Measurements from ENCODE around the gene C19orf38.

The C19orf38 gene

DNA sequence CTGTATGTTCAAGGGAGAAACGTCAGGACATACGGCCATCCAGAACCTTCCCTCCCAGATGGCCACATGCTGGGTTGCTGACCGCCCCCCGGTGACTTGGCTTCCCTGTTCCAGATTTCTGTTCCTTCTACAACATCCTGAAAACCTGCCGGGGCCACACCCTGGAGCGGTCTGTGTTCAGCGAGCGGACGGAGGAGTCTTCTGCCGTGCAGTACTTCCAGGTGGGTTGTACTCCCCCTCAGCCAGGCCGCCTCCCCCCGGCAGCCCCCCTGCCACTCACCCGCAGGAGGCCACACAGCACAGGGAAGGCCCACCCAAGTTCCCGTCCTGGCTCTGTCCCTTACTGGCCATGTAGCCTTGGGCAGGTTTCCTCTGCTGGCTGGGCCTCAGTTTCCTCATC, 59.7 kb downstream of the C19orf38 start:
- TF ChIP-seq, protein P1, sequence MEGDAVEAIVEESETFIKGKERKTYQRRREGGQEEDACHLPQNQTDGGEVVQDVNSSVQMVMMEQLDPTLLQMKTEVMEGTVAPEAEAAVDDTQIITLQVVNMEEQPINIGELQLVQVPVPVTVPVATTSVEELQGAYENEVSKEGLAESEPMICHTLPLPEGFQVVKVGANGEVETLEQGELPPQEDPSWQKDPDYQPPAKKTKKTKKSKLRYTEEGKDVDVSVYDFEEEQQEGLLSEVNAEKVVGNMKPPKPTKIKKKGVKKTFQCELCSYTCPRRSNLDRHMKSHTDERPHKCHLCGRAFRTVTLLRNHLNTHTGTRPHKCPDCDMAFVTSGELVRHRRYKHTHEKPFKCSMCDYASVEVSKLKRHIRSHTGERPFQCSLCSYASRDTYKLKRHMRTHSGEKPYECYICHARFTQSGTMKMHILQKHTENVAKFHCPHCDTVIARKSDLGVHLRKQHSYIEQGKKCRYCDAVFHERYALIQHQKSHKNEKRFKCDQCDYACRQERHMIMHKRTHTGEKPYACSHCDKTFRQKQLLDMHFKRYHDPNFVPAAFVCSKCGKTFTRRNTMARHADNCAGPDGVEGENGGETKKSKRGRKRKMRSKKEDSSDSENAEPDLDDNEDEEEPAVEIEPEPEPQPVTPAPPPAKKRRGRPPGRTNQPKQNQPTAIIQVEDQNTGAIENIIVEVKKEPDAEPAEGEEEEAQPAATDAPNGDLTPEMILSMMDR (IDR thresholded peaks at IDR 0.05; ENCODE audit: extremely low read depth, insufficient read depth, missing control alignments), result no peak
- DNase-seq (ENCODE audit: low spot score), result no peak
- in situ Hi-C loops (cut with MboI; ENCODE audit: low pct_unique_long_range_greater_than_20kb, low sequenced_read_pairs, unreplicated experiment), result no loop called here

DNA sequence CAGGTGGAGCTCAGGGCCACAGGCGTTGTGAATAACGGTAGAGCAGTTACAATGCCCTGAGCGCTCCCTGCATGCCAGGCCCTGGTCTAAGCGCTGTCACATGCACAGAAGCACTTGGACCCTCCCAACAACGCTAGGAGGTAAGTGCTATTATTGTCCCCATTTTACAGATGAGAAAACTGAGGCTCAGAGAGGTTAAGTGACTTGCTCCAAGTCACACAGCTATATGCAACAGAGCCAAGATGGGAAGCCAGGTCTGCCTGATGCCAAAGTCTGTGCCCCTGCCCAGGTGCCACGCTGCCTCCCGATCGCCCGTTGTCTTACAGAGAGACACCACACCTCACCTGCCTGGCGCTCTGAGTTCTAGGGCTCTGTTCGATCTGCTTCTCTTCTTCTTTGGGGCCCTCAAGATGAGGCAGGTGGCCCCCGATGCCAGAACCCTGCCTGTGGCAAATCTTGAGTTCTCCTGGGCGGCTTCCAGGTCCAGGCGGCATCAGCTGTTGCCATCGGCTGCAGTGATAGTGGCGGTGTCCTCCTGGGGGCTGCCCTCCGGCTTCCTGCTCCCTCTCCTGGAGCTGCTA, 60.3 kb downstream of the C19orf38 start:
- in situ Hi-C loops (cut with MboI; ENCODE audit: low pct_unique_long_range_greater_than_20kb, low sequenced_read_pairs, unreplicated experiment), result no loop called here
- DNase-seq (ENCODE audit: low spot score), result no peak
- TF ChIP-seq, protein P1 (IDR thresholded peaks at IDR 0.05; ENCODE audit: extremely low read depth, insufficient read depth, missing control alignments), result no peak

DNA sequence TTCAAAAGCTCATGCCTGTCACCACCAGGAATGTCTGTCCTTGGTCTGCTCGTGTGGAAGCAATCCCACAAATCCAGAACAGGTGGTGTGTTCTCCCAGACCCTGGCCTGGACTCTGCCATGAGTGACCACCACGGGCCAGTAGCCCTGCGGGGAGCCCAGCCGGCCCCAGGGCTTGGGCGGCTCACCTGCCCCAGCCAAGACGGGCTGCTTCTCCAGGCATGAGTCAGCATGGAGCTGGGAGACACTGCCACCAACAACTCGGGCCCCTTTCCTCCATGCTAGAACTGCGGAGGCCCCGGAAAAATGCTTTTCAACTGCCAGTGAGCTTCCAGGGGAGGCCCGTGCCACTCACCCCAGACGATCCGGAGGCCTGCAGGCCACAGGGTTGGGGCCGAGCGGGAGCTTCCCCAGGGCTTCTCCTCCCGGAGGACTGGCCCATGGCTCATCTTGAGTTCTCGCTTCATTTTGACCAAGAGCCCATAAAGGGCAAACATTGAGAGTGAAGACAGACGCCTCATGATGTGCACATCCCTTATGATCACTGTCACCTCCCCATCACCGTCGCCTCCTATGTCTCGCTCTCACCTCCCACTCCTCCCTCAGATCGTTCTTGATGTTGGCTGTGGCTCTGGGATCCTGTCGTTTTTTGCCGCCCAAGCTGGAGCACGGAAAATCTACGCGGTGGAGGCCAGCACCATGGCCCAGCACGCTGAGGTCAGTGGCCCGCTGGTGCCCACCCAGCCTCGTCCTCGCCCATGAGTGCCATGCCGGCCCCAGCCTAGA, 63.6 kb downstream of the C19orf38 start:
- DNase-seq (ENCODE audit: low spot score), result no peak
- TF ChIP-seq, protein P1 (IDR thresholded peaks at IDR 0.05; ENCODE audit: extremely low read depth, insufficient read depth, missing control alignments), result no peak
- in situ Hi-C loops (cut with MboI; ENCODE audit: low pct_unique_long_range_greater_than_20kb, low sequenced_read_pairs, unreplicated experiment), result no loop called here

DNA sequence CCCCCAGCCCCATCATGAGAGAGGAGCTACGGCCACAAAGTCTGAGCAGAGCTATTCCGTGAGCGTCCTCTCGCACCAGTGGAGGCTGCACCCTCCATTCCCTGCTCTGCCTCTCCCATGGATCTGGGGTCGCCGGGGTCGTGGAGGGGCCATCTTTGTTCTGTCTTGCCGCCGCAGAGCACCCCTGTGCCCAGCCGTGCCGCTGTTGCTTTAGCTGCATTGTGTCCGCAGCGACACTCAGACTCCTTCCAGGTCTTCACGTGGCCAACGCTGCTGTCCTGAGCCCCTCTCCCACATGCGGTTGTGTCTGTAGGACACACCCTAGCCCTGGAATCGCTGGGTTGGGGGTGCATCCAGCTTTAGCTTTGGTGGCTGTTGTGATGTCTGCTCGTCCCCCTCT, 64.4 kb downstream of the C19orf38 start:
- no peak for DNase-seq (ENCODE audit: low spot score)
- in situ Hi-C loops (cut with MboI; ENCODE audit: low pct_unique_long_range_greater_than_20kb, low sequenced_read_pairs, unreplicated experiment), result no loop called here
- TF ChIP-seq, protein P1 (IDR thresholded peaks at IDR 0.05; ENCODE audit: extremely low read depth, insufficient read depth, missing control alignments), result no peak

DNA sequence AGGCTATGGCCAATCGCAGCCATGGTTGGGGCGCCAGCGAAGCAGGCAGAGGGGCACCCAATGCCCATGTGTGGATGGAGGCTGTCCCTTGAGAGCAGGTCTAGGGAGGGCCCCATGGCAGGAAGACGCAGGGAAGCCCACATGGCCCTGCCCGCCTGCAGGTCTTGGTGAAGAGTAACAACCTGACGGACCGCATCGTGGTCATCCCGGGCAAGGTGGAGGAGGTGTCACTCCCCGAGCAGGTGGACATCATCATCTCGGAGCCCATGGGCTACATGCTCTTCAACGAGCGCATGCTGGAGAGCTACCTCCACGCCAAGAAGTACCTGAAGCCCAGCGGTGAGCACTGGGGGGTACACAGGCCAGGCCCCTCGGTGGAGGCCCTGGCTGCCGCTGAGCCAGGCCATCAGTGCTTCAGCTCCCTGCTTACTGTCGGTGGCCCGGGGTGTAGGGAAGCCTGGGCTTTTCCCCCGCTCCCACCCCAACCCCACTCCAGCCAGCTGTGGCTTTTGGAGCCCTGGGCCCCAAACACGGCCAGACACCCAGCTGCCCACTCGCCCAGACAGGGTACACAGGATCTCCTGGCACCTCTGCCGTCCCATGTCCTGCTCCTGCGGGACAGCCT, 65.6 kb downstream of the C19orf38 start:
- TF ChIP-seq, protein P1 (IDR thresholded peaks at IDR 0.05; ENCODE audit: extremely low read depth, insufficient read depth, missing control alignments), result no peak
- DNase-seq (ENCODE audit: low spot score), result no peak
- in situ Hi-C loops (cut with MboI; ENCODE audit: low pct_unique_long_range_greater_than_20kb, low sequenced_read_pairs, unreplicated experiment), result no loop called here

DNA sequence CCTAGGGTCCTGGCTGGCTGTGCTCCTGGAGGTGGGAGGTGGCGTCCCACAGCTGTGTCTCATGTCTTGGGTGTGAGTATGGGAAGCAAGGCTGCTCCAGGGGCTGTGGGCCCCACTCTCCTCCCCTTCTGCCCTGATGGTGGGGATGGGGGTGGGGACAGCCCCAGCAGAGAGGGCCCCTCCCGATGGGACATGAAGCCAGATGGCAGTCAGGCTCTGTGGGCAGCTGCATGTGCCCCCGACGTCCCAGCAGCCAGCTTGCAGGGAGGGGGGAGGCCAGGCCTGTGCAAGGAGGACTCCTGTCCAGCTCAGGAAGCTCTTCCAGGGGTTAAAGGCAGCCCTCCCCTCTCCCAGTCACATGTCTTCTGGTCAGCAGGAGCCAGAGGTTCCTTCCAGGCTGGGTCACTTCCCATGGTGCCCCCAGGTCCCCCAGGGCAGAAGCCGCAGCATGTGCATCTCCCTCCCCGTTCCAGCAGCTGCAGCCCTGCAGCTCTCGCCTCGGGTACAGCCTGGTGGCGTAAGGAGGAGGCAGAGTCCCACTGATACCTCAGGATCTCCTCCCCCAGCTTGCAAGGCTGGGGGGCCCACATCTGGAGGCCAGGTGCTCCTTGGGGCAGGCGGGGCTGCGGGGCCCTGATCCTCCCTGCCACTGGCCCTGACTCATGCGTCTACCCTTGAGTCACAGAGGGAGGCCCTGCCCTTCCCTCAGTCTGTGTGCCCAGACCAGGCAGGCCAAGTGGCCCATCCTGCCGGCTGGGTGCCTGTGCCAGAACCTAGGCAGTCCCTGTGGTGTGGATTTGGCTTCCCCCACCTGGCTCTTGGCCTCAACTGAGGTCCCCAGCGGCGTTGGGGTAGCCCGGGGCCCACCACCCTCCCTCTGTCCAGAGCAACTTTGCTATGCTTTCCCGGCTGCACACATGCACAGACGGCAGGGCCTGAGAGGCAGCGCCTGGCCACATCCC, 67.2 kb downstream of the C19orf38 start:
- in situ Hi-C loops (cut with MboI; ENCODE audit: low pct_unique_long_range_greater_than_20kb, low sequenced_read_pairs, unreplicated experiment), result no loop called here
- TF ChIP-seq, protein P1 (IDR thresholded peaks at IDR 0.05; ENCODE audit: extremely low read depth, insufficient read depth, missing control alignments), result no peak
- no peak for DNase-seq (ENCODE audit: low spot score)

All from GM13977 (cell line).